ENCODE results near the gene CSPG4.
A peak's percentile ranks its signal among the peaks of the same experiment; 100 is the strongest.

CSPG4 gene

DNA sequence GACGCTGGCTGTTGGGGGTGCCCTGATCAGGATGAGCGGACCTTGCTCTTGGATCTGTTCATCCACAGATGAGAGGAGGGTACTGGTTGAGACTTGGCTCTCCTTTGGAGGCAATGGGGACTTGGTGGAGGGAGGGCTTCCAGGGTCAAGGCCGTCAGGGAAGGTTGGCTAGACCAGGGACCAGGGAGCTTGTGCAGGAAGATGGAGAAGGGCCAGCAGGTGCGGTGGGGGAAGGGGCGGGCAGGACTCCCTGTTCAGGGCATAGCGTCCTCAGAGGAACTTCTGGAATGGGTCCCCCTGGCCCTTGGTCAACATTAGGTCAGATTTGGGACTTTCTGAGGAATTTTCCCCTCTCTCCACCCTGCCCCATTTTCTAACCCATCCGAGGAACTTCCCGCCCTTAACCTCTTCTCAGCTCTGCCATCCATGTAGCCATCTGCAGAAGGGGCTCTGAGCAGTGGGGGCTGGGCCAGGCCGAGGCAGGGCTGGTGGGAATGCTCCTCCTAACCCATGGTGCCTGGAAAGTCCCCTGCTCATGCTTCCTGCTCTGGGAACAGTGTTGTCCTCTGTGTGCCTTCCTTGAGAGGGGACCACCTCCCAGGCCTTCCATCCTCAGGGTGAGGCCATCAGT is 53.4 kb downstream of the CSPG4 start:
- Mint-ChIP-seq H3K9me3 (no peaks in the 10 kb centered on the region), H3K36me3 (ENCODE audit: low read depth) (peaks cover 26% of the 10 kb centered on the region), H3K4me3 (no peak overlapping the region), H3K4me1 (peaks cover 14% of the 10 kb centered on the region), H3K27me3 (ENCODE audit: low read depth) (no peaks in the 10 kb centered on the region), H3K27ac (no peak overlapping the region)
- TF ChIP-seq CTCF (IDR thresholded peaks at IDR 0.05; ENCODE audit: unreplicated experiment in 3 of 3) = no peak

DNA sequence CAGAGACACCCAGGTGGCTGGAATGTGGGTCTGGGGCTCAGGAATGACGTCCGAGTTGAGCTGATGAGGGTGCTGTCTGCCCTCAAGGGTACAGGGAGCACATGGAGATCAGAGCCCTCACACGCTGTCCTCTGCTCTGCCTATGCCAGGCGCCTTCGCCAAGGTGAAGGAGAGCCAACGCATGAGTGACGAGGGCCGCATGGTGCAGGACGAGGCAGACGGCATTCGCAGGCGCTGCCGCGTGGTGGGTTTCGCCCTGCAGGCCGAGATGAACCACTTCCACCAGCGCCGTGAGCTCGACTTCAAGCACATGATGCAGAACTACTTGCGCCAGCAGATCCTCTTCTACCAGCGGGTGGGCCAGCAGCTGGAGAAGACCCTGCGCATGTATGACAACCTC is 55.8 kb downstream of the CSPG4 start:
- no peak overlapping the region for H3K27ac Mint-ChIP-seq
- TF ChIP-seq CTCF (IDR thresholded peaks at IDR 0.05; ENCODE audit: unreplicated experiment in 3 of 3) = no peak
- peaks cover 26% of the 10 kb centered on the region for H3K36me3 Mint-ChIP-seq (ENCODE audit: low read depth)
- H3K9me3 Mint-ChIP-seq = no peaks in the 10 kb centered on the region
- no peaks in the 10 kb centered on the region for H3K27me3 Mint-ChIP-seq (ENCODE audit: low read depth)
- H3K4me1 Mint-ChIP-seq = peaks cover 30% of the 10 kb centered on the region
- no peak overlapping the region for H3K4me3 Mint-ChIP-seq

- H3K27ac Mint-ChIP-seq = peak overlapping the region in 1 of 3 experiments; percentile 3
- peaks cover 27% of the 10 kb centered on the region for H3K36me3 Mint-ChIP-seq (ENCODE audit: low read depth)
- no peak for TF ChIP-seq CTCF (IDR thresholded peaks at IDR 0.05; ENCODE audit: unreplicated experiment in 3 of 3)
- no peaks in the 10 kb centered on the region for H3K9me3 Mint-ChIP-seq
- H3K4me3 Mint-ChIP-seq = no peak overlapping the region
- peaks cover 29% of the 10 kb centered on the region for H3K4me1 Mint-ChIP-seq
- no peaks in the 10 kb centered on the region for H3K27me3 Mint-ChIP-seq (ENCODE audit: low read depth)
Measured at GRCh38 chr15:75656331-75656730, 56.3 kb downstream of the CSPG4 start.

- Mint-ChIP-seq H3K4me3 (no peak overlapping the region), H3K4me1 (peaks cover 31% of the 10 kb centered on the region), H3K9me3 (no peaks in the 10 kb centered on the region), H3K36me3 (ENCODE audit: low read depth) (peaks cover 31% of the 10 kb centered on the region), H3K27me3 (ENCODE audit: low read depth) (no peaks in the 10 kb centered on the region), H3K27ac (peak overlapping the region in 1 of 3 experiments; percentile 3)
- no peak for TF ChIP-seq CTCF (IDR thresholded peaks at IDR 0.05; ENCODE audit: unreplicated experiment in 3 of 3)
Measured at GRCh38 chr15:75655931-75656330, 56.7 kb downstream of the CSPG4 start.

- Mint-ChIP-seq H3K9me3 (no peaks in the 10 kb centered on the region), H3K27ac (no peak overlapping the region), H3K27me3 (ENCODE audit: low read depth) (no peaks in the 10 kb centered on the region), H3K36me3 (ENCODE audit: low read depth) (peaks cover 39% of the 10 kb centered on the region), H3K4me3 (peak overlapping the region in 1 of 3 experiments; percentile 8), H3K4me1 (peaks cover 42% of the 10 kb centered on the region)
- TF ChIP-seq CTCF (IDR thresholded peaks at IDR 0.05; ENCODE audit: unreplicated experiment in 3 of 3) = no peak
Measured at GRCh38 chr15:75654201-75654907, 58.3 kb downstream of the CSPG4 start.

Measured in nephron (organoid).